Measurements from ENCODE around the gene WNK2. TPM values are rescaled to one million over a fixed set of nuclear protein-coding genes. Genes with fewer than 3 reads are reported as not detected.

Gene WNK2
- total and polyA plus RNA-seq, 2 donors (not counting 3 experiments of a cell fraction or from before 2014, with no cell fraction given) = not detected

DNA sequence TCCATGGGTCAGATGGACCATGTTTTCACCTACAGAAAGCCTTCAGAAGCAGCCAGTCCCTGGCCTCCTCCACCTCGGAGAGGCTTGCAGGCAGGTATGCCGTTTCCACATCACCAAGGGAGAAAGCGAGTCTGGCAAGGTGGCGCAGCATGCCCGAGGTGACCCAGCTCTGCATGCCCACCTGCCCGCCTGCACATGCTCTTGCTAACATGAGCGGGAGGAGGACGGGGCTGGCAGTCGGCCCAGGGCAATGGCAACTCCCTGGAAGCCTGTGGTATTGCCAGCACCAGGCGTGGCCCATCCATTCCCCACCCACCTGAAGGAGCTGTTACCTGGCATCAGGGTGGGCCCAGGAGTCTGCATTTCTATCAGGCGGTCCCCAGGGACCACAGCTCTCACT is 46.6 kb upstream of the WNK2 start:
- Histone ChIP-seq H3K4me2 (ENCODE audit: insufficient read depth, low read length) (no peak overlapping the region), H3K4me3 (replicated peaks in 1 of 3; ENCODE audit: insufficient read depth in 1 of 3, low read depth in 1 of 3, low read length in 3 of 3) (no peak overlapping the region), H4K20me1 (replicated peaks; ENCODE audit: control insufficient read depth, extremely low read depth, insufficient read depth, low read length) (no peaks in the 10 kb centered on the region), H2AFZ (ENCODE audit: low read depth, low read length) (no peak overlapping the region), H3K36me3 (ENCODE audit: control insufficient read depth in 2 of 2, extremely low read depth in 1 of 2, insufficient read depth in 2 of 2, low read length in 2 of 2) (no peaks in the 10 kb centered on the region), H3K9me3 (replicated peaks; ENCODE audit: control insufficient read depth, insufficient read depth, low read length) (no peaks in the 10 kb centered on the region), H3K9me1 (replicated peaks; ENCODE audit: control insufficient read depth, extremely low read depth, insufficient read depth, low read length) (no peaks in the 10 kb centered on the region), H3K79me2 (ENCODE audit: control insufficient read depth, insufficient read depth, low read length) (no peaks in the 10 kb centered on the region), H3K9ac (replicated peaks; ENCODE audit: extremely low read depth, insufficient read depth, low read length) (no peak overlapping the region), H3K27ac (ENCODE audit: insufficient read depth, low read depth, low read length) (no peak overlapping the region), H3K27me3 (ENCODE audit: control insufficient read depth in 2 of 2, insufficient read depth in 2 of 2, low read length in 2 of 2) (no peaks in the 10 kb centered on the region), H3K4me1 (ENCODE audit: control insufficient read depth, extremely low read depth, insufficient read depth, low read length) (peaks cover 22% of the 10 kb centered on the region)
- BruUV-seq (replicated peaks) = no TSS peak
- ChIA-PET CTCF (interaction anchor here (1.4 to 1.5 kb wide), 2 partner anchors 17 to 166 kb away, joined by 3 to 5 read pairs; no protein-coding TSS in a partner anchor), POLR2A (no interaction called here)
- intact Hi-C loops (cut with micrococcal nuclease) = no loop called here
- FAIRE-seq = no peak
- no peak for DNase-seq (ENCODE audit: low read depth, low spot score)
- TF ChIP-seq MYC (IDR thresholded peaks at IDR 0.05; ENCODE audit: low read depth, low read length) (no peak), POLR2AphosphoS5 (IDR thresholded peaks at IDR 0.05; ENCODE audit: insufficient read depth, low read depth, low read length) (no peak), POLR2A (IDR thresholded peaks at IDR 0.05; ENCODE audit: low read depth, low read length) (no peak)
- TF ChIP-seq, protein P1, sequence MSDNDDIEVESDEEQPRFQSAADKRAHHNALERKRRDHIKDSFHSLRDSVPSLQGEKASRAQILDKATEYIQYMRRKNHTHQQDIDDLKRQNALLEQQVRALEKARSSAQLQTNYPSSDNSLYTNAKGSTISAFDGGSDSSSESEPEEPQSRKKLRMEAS (IDR thresholded peaks at IDR 0.05; ENCODE audit: insufficient read depth, insufficient read length) = no peak
- dilution Hi-C loops (cut with MboI; ENCODE audit: extremely low pct_ligation_motif_present, low sequenced_read_pairs) = no loop called here

- no TSS peak for BruUV-seq (replicated peaks)
- no peak for FAIRE-seq
- dilution Hi-C loops (cut with MboI; ENCODE audit: extremely low pct_ligation_motif_present, low sequenced_read_pairs) = no loop called here
These were observed 45.7 kb upstream of the WNK2 start for GRCh38 chr9:93138171-93138764.

More at GRCh38 chr9:93138171-93138764, 45.7 kb upstream of the WNK2 start:
- no peak overlapping the region for H2AFZ ChIP-seq (ENCODE audit: low read depth, low read length)
- H3K9me1 ChIP-seq (replicated peaks; ENCODE audit: control insufficient read depth, extremely low read depth, insufficient read depth, low read length) = no peaks in the 10 kb centered on the region
- H3K9ac ChIP-seq (replicated peaks; ENCODE audit: extremely low read depth, insufficient read depth, low read length) = no peak overlapping the region
- ChIA-PET POLR2A (no interaction called here), CTCF (interaction anchor here (1.1 kb wide), 1 partner anchor 16 kb away, joined by 4 read pairs; no protein-coding TSS in a partner anchor)
- no peaks in the 10 kb centered on the region for H4K20me1 ChIP-seq (replicated peaks; ENCODE audit: control insufficient read depth, extremely low read depth, insufficient read depth, low read length)
- peaks cover 13% of the 10 kb centered on the region for H3K4me1 ChIP-seq (ENCODE audit: control insufficient read depth, extremely low read depth, insufficient read depth, low read length)
- no peak for DNase-seq (ENCODE audit: low read depth, low spot score)
- no peaks in the 10 kb centered on the region for H3K79me2 ChIP-seq (ENCODE audit: control insufficient read depth, insufficient read depth, low read length)
- no peaks in the 10 kb centered on the region for H3K27me3 ChIP-seq (ENCODE audit: control insufficient read depth in 2 of 2, insufficient read depth in 2 of 2, low read length in 2 of 2)
- no peaks in the 10 kb centered on the region for H3K36me3 ChIP-seq (ENCODE audit: control insufficient read depth in 2 of 2, extremely low read depth in 1 of 2, insufficient read depth in 2 of 2, low read length in 2 of 2)
- H3K4me2 ChIP-seq (ENCODE audit: insufficient read depth, low read length) = no peak overlapping the region
- H3K4me3 ChIP-seq (replicated peaks in 1 of 3; ENCODE audit: insufficient read depth in 1 of 3, low read depth in 1 of 3, low read length in 3 of 3) = no peak overlapping the region
- no peaks in the 10 kb centered on the region for H3K9me3 ChIP-seq (replicated peaks; ENCODE audit: control insufficient read depth, insufficient read depth, low read length)
- no peak for TF ChIP-seq CTCF (IDR thresholded peaks at IDR 0.05; ENCODE audit: extremely low read depth in 1 of 2, insufficient read depth in 1 of 2, low read depth in 1 of 2, low read length in 2 of 2)
- no peak for TF ChIP-seq MYC (IDR thresholded peaks at IDR 0.05; ENCODE audit: low read depth, low read length)
- no peak for TF ChIP-seq POLR2A (IDR thresholded peaks at IDR 0.05; ENCODE audit: low read depth, low read length)
- no peak for TF ChIP-seq GATA2 (IDR thresholded peaks at IDR 0.05; ENCODE audit: insufficient read depth, insufficient read length, low read depth, low read length)
- TF ChIP-seq, protein P1 (IDR thresholded peaks at IDR 0.05; ENCODE audit: insufficient read depth, insufficient read length) = no peak
- TF ChIP-seq EZH2 (IDR thresholded peaks at IDR 0.05; ENCODE audit: borderline replicate concordance, low read depth, low read length, severe bottlenecking) = no peak
- no peak for TF ChIP-seq FOS (IDR thresholded peaks at IDR 0.05; ENCODE audit: borderline replicate concordance, insufficient read depth, low read length)
- no peak for TF ChIP-seq JUN (IDR thresholded peaks at IDR 0.05; ENCODE audit: borderline replicate concordance, insufficient read depth, insufficient read length, low read depth)
- TF ChIP-seq POLR2AphosphoS5 (IDR thresholded peaks at IDR 0.05; ENCODE audit: insufficient read depth, low read depth, low read length) = no peak
- intact Hi-C loops (cut with micrococcal nuclease) = no loop called here
- no peak overlapping the region for H3K27ac ChIP-seq (ENCODE audit: insufficient read depth, low read depth, low read length)

Measured in endothelial cell of umbilical vein (primary cell).